Testis (tissue), 5 donors: ENCODE measurements around the gene EDEM3. TPM values are rescaled to one million over a fixed set of nuclear protein-coding genes. Genes with fewer than 3 reads are reported as not detected.
A peak's percentile ranks its signal among the peaks of the same experiment; 100 is the strongest.

Source experiments
- DNase-seq: peaks from one replicate; pipeline ENCODE4 v3.0.0-alpha.2; 2019
- H3K27ac ChIP-seq, 2 donors: fragments of 200-600 bp; sonication (generic); one replicate each; pipeline ENCODE4 v1.5.1; 2019
- H3K27me3 ChIP-seq: fragments of 200-600 bp; sonication (generic); one replicate; pipeline ENCODE4 v1.5.1; 2019
- H3K36me3 ChIP-seq: fragments of 200-600 bp; sonication (generic); one replicate; pipeline ENCODE4 v1.5.1; 2017; ENCODE audit warnings: low read depth; ENCODE audit errors: missing control alignments
- H3K4me1 ChIP-seq: fragments of 200-600 bp; sonication (generic); one replicate; pipeline ENCODE4 v1.5.1; 2019
- H3K4me3 ChIP-seq, 2 donors: fragments of 200-600 bp; sonication (generic); one replicate each; pipeline ENCODE4 v1.5.1; 2017 to 2019
- H3K9me3 ChIP-seq: fragments of 200-600 bp; sonication (generic); one replicate; pipeline ENCODE4 v1.5.1; 2017
- CTCF ChIP-seq, 3 experiments: fragments of 450-650 bp in 2 of 3; fragments of 200-600 bp in 1 of 3; sonication (generic) in 1 of 3; IDR thresholded peaks; one replicate each; pipeline ENCODE4 v1.5.1; 2016 to 2019; ENCODE audit warnings: antibody characterized with exemption in 3 of 3, mild to moderate bottlenecking in 2 of 3, moderate library complexity in 1 of 3
- POLR2A ChIP-seq: fragments of 450-650 bp; IDR thresholded peaks from one replicate; pipeline ENCODE4 v1.6.1; 2017; ENCODE audit warnings: antibody characterized with exemption, mild to moderate bottlenecking, moderate library complexity
- WGBS, 2 donors: methylation state at CpG; one replicate each; pipeline ENCODE4 v1.1.5; 2018; 5-methylcytosine and 5-hydroxymethylcytosine counted together
- intact Hi-C: fragments of 100-400 bp; cut with DNase I; formaldehyde crosslinking; loops from one replicate; pipeline ENCODE4 v1.15.1; 2023; ENCODE audit warnings: low total_unique reads
- long read RNA-seq, 2 donors: transcript quantifications; one replicate each; lab custom pipeline, GENCODE V29; 2026
- polyA plus RNA-seq: library from polyadenylated mRNA; stranded (reverse); fragments of 350-450 nt; fragmentation: Illumina TruSeq; extraction: RNeasy Lipid Tissue Mini Kit (QIAGEN cat#74804); gene quantifications from one replicate; pipeline ENCODE4 v1.2.3, GENCODE V29; 2014; ENCODE audit warnings: low read depth, low replicate concordance; ENCODE audit not compliant: insufficient read depth
- total RNA-seq, 2 donors: library from RNA; depleted of rRNA; stranded (reverse); fragments of >200 nt; gene quantifications; one replicate each; pipeline ENCODE4 v1.2.3, GENCODE V29; 2016

EDEM3 gene, protein sequence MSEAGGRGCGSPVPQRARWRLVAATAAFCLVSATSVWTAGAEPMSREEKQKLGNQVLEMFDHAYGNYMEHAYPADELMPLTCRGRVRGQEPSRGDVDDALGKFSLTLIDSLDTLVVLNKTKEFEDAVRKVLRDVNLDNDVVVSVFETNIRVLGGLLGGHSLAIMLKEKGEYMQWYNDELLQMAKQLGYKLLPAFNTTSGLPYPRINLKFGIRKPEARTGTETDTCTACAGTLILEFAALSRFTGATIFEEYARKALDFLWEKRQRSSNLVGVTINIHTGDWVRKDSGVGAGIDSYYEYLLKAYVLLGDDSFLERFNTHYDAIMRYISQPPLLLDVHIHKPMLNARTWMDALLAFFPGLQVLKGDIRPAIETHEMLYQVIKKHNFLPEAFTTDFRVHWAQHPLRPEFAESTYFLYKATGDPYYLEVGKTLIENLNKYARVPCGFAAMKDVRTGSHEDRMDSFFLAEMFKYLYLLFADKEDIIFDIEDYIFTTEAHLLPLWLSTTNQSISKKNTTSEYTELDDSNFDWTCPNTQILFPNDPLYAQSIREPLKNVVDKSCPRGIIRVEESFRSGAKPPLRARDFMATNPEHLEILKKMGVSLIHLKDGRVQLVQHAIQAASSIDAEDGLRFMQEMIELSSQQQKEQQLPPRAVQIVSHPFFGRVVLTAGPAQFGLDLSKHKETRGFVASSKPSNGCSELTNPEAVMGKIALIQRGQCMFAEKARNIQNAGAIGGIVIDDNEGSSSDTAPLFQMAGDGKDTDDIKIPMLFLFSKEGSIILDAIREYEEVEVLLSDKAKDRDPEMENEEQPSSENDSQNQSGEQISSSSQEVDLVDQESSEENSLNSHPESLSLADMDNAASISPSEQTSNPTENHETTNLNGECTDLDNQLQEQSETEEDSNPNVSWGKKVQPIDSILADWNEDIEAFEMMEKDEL
- total RNA-seq (10 to 100 TPM; 23.5 to 41.0 TPM), polyA plus RNA-seq (20.7 TPM)
- long read RNA-seq, donor 1, full-length matches to known transcripts = 2 of 2 reads
- long read RNA-seq, donor 1, partial matches to known transcripts = 0 of 2 reads
- long read RNA-seq, donor 1, other reads (novel, unspliced or antisense) = 0 of 2 reads
- long read RNA-seq, donor 2, full-length matches to known transcripts = 2 of 2 reads
- long read RNA-seq, donor 2, partial matches to known transcripts = 0 of 2 reads
- long read RNA-seq, donor 2, other reads (novel, unspliced or antisense) = 0 of 2 reads

GRCh38 chr1:184754476-184755225, at the start of gene EDEM3:
Gene EDEM3 (minus strand): TSS chr1:184754858. CDS start chr1:184754646, 212 bp downstream.
- Histone ChIP-seq H3K4me3 (peak within 1 kb of the TSS; percentile 93 to 99), H3K4me1 (no peaks in the 10 kb centered on the region), H3K36me3 (no peaks in the 10 kb centered on the region), H3K9me3 (no peaks in the 10 kb centered on the region), H3K27ac (peak within 1 kb of the TSS; percentile 79 to 93), H3K27me3 (no peaks in the 10 kb centered on the region)
- TF ChIP-seq POLR2A = peak; percentile 94
- TF ChIP-seq CTCF (IDR thresholded peaks at IDR 0.05) = no peak
- WGBS, 2 donors = 0 to 1% methylated on average over 36 to 71 of the region's 76 CpGs
- intact Hi-C loops = no loop called here
- peak; percentile 100 for DNase-seq

- TF ChIP-seq POLR2A = no peak
- no peak for TF ChIP-seq CTCF (IDR thresholded peaks at IDR 0.05)
- Histone ChIP-seq H3K27me3 (no peaks in the 10 kb centered on the region), H3K4me3 (no peak overlapping the region), H3K27ac (no peak overlapping the region), H3K9me3 (no peaks in the 10 kb centered on the region), H3K4me1 (no peaks in the 10 kb centered on the region), H3K36me3 (no peaks in the 10 kb centered on the region)
- WGBS, 2 donors = 85 to 89% methylated on average over 3 of the region's 3 CpGs
- no peak for DNase-seq
- intact Hi-C loops = no loop called here
Observed at GRCh38 chr1:184804220-184804619, 49.6 kb upstream of the EDEM3 start.

GRCh38 chr1:184803180-184803492, 48.5 kb upstream of the EDEM3 start:
- Histone ChIP-seq H3K36me3 (no peaks in the 10 kb centered on the region), H3K4me3 (no peak overlapping the region), H3K9me3 (no peaks in the 10 kb centered on the region), H3K27me3 (no peaks in the 10 kb centered on the region), H3K27ac (no peak overlapping the region), H3K4me1 (no peaks in the 10 kb centered on the region)
- intact Hi-C loops = no loop called here
- no peak for DNase-seq
- 38 to 41% methylated on average over 1 of the region's 1 CpG for whole genome bisulfite sequencing, 2 donors
- TF ChIP-seq POLR2A (no peak), CTCF (IDR thresholded peaks at IDR 0.05) (no peak)

GRCh38 chr1:184802354-184803179, 47.9 kb upstream of the EDEM3 start:
- no peaks in the 10 kb centered on the region for H3K4me1 ChIP-seq
- no peak for DNase-seq
- H3K27me3 ChIP-seq = no peaks in the 10 kb centered on the region
- H3K9me3 ChIP-seq = no peaks in the 10 kb centered on the region
- WGBS, 2 donors = 67 to 71% methylated on average over 6 of the region's 6 CpGs
- H3K27ac ChIP-seq = no peak overlapping the region
- no peaks in the 10 kb centered on the region for H3K36me3 ChIP-seq
- no peak for TF ChIP-seq POLR2A
- TF ChIP-seq CTCF (IDR thresholded peaks at IDR 0.05) = no peak
- intact Hi-C loops = no loop called here
- no peak overlapping the region for H3K4me3 ChIP-seq
